ENCODE data around the gene RAD1.

RAD1 gene

GRCh38 chr5:34894716-34895115 is 20.6 kb downstream of the RAD1 start:
- POLR2A ChIA-PET: no interaction called here
- TF ChIP-seq L3MBTL2 (conservative IDR thresholded peaks at IDR 0.05): no peak
- TF ChIP-seq ELF4 (IDR thresholded peaks at IDR 0.05): no peak
- no peak for TF ChIP-seq SUZ12 (IDR thresholded peaks at IDR 0.05)
- no peak for TF ChIP-seq ARNT (IDR thresholded peaks at IDR 0.05)
- no peak for TF ChIP-seq ZNF384 (IDR thresholded peaks at IDR 0.05)
- TF ChIP-seq PKNOX1 (IDR thresholded peaks at IDR 0.05): no peak
- TF ChIP-seq NFRKB (IDR thresholded peaks at IDR 0.05): no peak
- TF ChIP-seq FOXK2 (IDR thresholded peaks at IDR 0.05): no peak
- TF ChIP-seq LEF1 (IDR thresholded peaks at IDR 0.05; ENCODE audit: borderline replicate concordance): no peak
- TF ChIP-seq BHLHE40 (IDR thresholded peaks at IDR 0.05; ENCODE audit: borderline replicate concordance): no peak
- TF ChIP-seq FOXM1 (IDR thresholded peaks at IDR 0.05; ENCODE audit: borderline replicate concordance): no peak
- no peak for TF ChIP-seq FOXA1 (IDR thresholded peaks at IDR 0.05)
- no peak for TF ChIP-seq CTBP1 (IDR thresholded peaks at IDR 0.05; ENCODE audit: borderline replicate concordance)
- TF ChIP-seq HDGF (IDR thresholded peaks at IDR 0.05; ENCODE audit: borderline replicate concordance): no peak
- CTCF ChIA-PET: interaction anchor here (0.6 kb wide), 1 partner anchor 409 kb away, joined by 7 read pairs; no protein-coding TSS in a partner anchor
- DNase-seq (ENCODE audit: extremely low spot score): no peak

GRCh38 chr5:34892414-34892813 is 22.9 kb downstream of the RAD1 start:
- POLR2A ChIA-PET: interaction anchor here (1.4 kb wide), 1 partner anchor 23 kb away, joined by 4 read pairs; the partner anchor contains the start of genes BRIX1 and RAD1
- no peak for TF ChIP-seq CTBP1 (IDR thresholded peaks at IDR 0.05; ENCODE audit: borderline replicate concordance)
- no peak for TF ChIP-seq FOXM1 (IDR thresholded peaks at IDR 0.05; ENCODE audit: borderline replicate concordance)
- TF ChIP-seq ELF4 (IDR thresholded peaks at IDR 0.05): no peak
- no peak for TF ChIP-seq L3MBTL2 (conservative IDR thresholded peaks at IDR 0.05)
- TF ChIP-seq TARDBP (IDR thresholded peaks at IDR 0.05): no peak
- TF ChIP-seq SP1 (IDR thresholded peaks at IDR 0.05): no peak
- no peak for TF ChIP-seq NFRKB (IDR thresholded peaks at IDR 0.05)
- no peak for TF ChIP-seq SUZ12 (IDR thresholded peaks at IDR 0.05)
- TF ChIP-seq FOXA1 (IDR thresholded peaks at IDR 0.05): no peak
- TF ChIP-seq ARNT (IDR thresholded peaks at IDR 0.05): no peak
- no peak for TF ChIP-seq ZNF384 (IDR thresholded peaks at IDR 0.05)
- TF ChIP-seq BHLHE40 (IDR thresholded peaks at IDR 0.05; ENCODE audit: borderline replicate concordance): no peak
- no peak for TF ChIP-seq LEF1 (IDR thresholded peaks at IDR 0.05; ENCODE audit: borderline replicate concordance)
- no peak for TF ChIP-seq HDGF (IDR thresholded peaks at IDR 0.05; ENCODE audit: borderline replicate concordance)
- TF ChIP-seq FOXK2 (IDR thresholded peaks at IDR 0.05): no peak
- no peak for TF ChIP-seq PKNOX1 (IDR thresholded peaks at IDR 0.05)
- CTCF ChIA-PET: no interaction called here
- no peak for DNase-seq (ENCODE audit: extremely low spot score)

- POLR2A ChIA-PET: no interaction called here
- no peak for TF ChIP-seq NFRKB (IDR thresholded peaks at IDR 0.05)
- CTCF ChIA-PET: no interaction called here
- DNase-seq (ENCODE audit: extremely low spot score): no peak
Observed at GRCh38 chr5:34891981-34892380, 23.3 kb downstream of the RAD1 start.

GRCh38 chr5:34889394-34889793 is 25.9 kb downstream of the RAD1 start:
- ChIA-PET POLR2A (interaction anchor here (0.9 to 1.8 kb wide), 2 partner anchors 26 to 50 kb away, joined by 3 to 5 read pairs; partner anchors contain the start of genes BRIX1, RAD1 and TTC23L), CTCF (no interaction called here)
- TF ChIP-seq HDGF (IDR thresholded peaks at IDR 0.05; ENCODE audit: borderline replicate concordance): no peak
- no peak for TF ChIP-seq TARDBP (IDR thresholded peaks at IDR 0.05)
- TF ChIP-seq ARNT (IDR thresholded peaks at IDR 0.05): no peak
- no peak for TF ChIP-seq L3MBTL2 (conservative IDR thresholded peaks at IDR 0.05)
- TF ChIP-seq LEF1 (IDR thresholded peaks at IDR 0.05; ENCODE audit: borderline replicate concordance): no peak
- no peak for TF ChIP-seq ELF4 (IDR thresholded peaks at IDR 0.05)
- TF ChIP-seq FOXA1 (IDR thresholded peaks at IDR 0.05): no peak
- no peak for TF ChIP-seq PKNOX1 (IDR thresholded peaks at IDR 0.05)
- DNase-seq (ENCODE audit: extremely low spot score): no peak

GRCh38 chr5:34886392-34887119 is 28.7 kb downstream of the RAD1 start:
- no peak for DNase-seq (ENCODE audit: extremely low spot score)
- ChIA-PET CTCF (no interaction called here), POLR2A (no interaction called here)
- TF ChIP-seq ARNT (IDR thresholded peaks at IDR 0.05) (no peak), NFRKB (IDR thresholded peaks at IDR 0.05) (no peak), ZNF384 (IDR thresholded peaks at IDR 0.05) (no peak), PKNOX1 (IDR thresholded peaks at IDR 0.05) (no peak), CTBP1 (IDR thresholded peaks at IDR 0.05; ENCODE audit: borderline replicate concordance) (no peak), HDGF (IDR thresholded peaks at IDR 0.05; ENCODE audit: borderline replicate concordance) (no peak), FOXA1 (IDR thresholded peaks at IDR 0.05) (no peak), FOXK2 (IDR thresholded peaks at IDR 0.05) (no peak), SP1 (IDR thresholded peaks at IDR 0.05) (no peak), ELF4 (IDR thresholded peaks at IDR 0.05) (no peak), L3MBTL2 (conservative IDR thresholded peaks at IDR 0.05) (no peak), TARDBP (IDR thresholded peaks at IDR 0.05) (no peak), SUZ12 (IDR thresholded peaks at IDR 0.05) (no peak), BHLHE40 (IDR thresholded peaks at IDR 0.05; ENCODE audit: borderline replicate concordance) (no peak), LEF1 (IDR thresholded peaks at IDR 0.05; ENCODE audit: borderline replicate concordance) (no peak), FOXM1 (IDR thresholded peaks at IDR 0.05; ENCODE audit: borderline replicate concordance) (no peak)

All from HEK293T (cell line).